Raji (cell line): Measurements from ENCODE around the gene RPS6KA2.

Source experiments
- POLR2A ChIP-seq: IDR thresholded peaks from 2 replicates; pipeline ENCODE4 v1.6.1; 2011; ENCODE audit warnings: low read depth, low read length, control low read depth; ENCODE audit not compliant: insufficient read depth

Gene RPS6KA2

DNA sequence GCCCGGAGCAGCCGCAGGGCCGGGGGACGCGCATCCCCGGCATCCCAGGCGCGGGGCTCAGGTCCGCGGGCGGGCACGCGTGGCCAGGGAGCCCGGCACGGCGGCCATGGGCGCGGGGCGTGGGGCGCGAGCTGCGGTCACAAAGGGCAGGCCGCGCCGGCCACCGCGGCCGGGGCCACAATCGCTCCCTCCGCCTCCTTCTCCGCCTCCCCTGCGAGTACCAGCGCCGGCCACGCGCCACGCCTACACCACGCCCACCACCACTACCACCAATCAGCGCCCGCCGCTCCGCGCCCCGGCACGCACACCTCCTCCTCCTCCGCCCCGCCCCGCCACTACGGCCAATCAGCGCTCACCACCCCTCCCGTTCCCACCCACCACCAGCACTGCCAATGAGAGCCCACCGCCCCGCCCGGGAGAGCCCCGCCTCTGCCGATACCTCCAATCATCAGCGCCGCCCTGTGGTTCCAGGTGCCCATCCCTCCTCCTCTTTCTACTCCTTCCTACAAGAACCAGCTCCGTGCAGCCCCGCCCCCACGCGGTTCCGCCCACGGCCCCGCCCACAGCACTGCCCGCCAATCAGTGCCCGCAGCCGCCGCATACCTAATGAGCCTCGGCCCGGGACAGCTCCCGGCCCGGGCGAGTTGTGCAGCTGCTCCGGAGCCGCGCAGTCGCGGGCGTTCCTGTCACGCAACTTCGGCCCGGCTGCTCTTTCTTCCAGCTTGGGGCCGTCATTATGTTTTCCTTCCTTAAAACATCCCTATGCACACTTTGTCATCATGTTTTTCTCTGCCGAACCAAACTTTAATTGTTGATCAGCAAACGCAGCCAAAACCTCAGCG lies at the start of gene RPS6KA2:
Gene RPS6KA2 (minus strand): TSS at position 219 of the 842 bp plus-strand sequence. CDS start 232 bp downstream, outside the sequence.
- peak; percentile 42 for TF ChIP-seq POLR2A

- no peak for TF ChIP-seq POLR2A
Measured at GRCh38 chr6:166676270-166676860, 49.3 kb upstream of the RPS6KA2 start.

DNA sequence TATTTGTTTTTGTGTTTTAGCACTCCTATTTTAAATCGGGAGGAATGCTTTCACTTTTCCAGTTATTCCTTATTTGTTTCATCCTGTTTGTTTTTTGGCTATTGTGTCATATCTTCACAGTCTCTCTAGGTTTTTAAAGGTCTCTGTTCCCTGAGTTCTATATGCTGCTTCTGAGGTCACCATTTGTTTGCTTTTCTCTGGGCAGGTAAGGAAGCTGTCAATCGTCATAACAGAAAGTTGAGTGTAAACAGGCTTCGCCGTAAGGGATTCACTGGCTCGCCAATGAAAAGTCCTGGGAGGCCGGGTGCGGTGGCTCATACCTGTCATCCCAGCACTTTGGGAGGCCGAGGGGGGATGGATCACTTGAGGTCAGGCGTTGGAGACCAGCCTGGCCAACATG lies 48.7 kb upstream of the RPS6KA2 start:
- no peak for TF ChIP-seq POLR2A

DNA sequence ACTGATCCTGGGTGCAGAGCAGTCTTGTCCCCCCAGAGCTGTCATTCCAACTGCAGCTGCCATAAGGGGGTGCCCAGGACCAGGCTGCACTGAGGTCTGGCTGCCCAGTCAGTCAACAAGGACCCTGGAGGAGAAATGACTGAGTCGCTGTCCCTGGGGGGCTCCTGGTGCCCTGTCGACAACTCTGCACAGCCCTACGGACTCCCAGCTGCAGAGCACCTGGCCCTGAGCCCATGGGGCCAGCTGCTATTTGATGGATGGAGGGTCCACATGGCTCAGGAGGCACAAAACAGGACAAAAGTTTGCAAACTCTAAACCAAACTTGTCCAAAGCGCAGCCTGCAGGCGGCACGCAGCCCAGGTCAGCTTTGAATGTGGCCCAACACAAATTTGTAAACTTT lies 46.3 kb upstream of the RPS6KA2 start:
- TF ChIP-seq POLR2A, result no peak

DNA sequence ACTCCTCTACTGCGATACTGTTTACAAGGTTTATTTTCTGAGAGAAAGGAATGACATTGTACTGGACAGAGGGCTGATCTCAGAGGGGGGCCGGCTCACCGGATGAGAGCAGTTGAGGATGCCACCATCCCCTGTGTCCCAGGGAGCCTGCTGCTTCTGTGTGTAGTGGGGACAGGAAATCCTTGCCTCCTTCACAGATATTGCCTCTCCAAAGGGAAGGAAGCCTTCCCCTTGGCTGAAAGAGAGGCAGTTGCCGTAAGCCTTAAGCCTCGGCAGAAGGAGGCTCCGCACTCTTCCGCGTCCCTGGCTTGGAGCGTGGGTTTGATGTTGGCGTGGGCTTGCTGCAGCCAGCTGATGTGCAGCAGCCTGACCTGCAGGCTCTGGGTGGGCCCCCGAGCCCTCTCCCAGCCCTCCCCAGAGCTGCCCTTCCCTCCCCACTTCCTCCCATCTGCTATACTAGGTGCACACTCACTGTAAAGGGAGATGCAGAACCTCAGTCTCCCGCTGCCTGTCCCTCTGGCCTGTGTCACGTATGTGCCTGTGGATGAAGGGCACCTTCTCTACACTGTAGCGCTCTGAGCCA lies 45.7 kb upstream of the RPS6KA2 start:
- TF ChIP-seq POLR2A, result no peak

DNA sequence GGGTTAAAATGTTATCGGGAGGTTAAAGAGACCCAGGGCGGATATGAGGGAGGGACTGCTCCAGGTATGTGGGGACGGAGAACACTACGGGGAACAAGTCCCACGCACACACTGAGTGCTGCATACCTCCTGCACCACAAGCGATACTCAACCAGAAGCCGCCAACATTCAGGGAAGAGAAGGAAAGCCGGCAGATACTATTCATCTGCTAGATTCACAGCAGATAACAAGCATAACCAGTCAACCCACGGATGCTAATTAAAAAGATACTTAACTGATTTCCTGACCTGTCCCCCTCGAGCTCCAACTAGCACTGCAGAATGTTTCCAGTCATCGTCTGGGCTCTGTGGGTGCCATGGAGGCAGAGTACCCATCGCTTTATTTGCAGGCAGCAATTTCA lies 45.1 kb upstream of the RPS6KA2 start:
- TF ChIP-seq POLR2A, result no peak

GRCh38 chr6:166671434-166672081 lies 44.5 kb upstream of the RPS6KA2 start:
- no peak for TF ChIP-seq POLR2A

GRCh38 chr6:166670894-166671293 lies 43.8 kb upstream of the RPS6KA2 start:
- TF ChIP-seq POLR2A, result no peak

GRCh38 chr6:166670013-166670412 lies 43.0 kb upstream of the RPS6KA2 start:
- no peak for TF ChIP-seq POLR2A

- TF ChIP-seq POLR2A, result no peak
Measured at GRCh38 chr6:166667796-166668610, 41.0 kb upstream of the RPS6KA2 start.

DNA sequence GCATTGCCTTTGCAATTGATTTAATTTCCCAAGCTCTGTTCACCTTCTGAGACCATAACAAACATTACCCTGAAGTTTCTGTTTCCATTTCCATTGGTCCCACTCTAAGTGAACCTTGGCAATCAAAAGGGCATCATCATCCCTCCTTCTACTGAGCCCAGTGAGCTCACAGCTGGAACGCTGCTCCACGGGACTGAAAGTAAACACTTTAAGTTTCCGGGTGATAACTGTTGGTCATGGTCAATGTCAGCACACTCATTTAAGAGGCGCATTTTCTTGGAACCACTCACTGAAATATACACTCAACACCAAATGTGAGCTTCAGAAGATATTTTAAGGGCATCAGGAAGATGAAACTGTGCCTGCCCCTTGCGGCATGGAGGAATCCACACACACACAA lies 37.1 kb upstream of the RPS6KA2 start:
- no peak for TF ChIP-seq POLR2A

DNA sequence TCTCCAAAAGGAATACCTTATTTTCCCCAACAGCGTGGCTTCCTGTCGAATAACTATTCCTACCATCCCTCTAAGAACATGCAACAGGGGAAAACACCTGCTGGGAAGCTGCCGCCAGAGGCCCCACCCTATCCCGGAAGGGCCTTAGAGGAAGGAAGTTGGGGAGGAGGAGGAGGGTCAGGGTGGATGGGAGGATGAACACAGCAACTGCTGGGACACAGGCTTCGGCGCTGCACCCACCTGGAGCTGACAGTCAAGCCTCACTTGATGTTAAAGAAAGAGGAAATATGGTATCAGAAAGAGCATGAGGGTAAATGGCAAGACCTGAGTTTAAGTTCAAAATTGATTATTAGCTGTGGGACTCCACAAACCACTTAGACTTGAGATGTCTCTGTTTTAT lies 36.5 kb upstream of the RPS6KA2 start:
- no peak for TF ChIP-seq POLR2A

DNA sequence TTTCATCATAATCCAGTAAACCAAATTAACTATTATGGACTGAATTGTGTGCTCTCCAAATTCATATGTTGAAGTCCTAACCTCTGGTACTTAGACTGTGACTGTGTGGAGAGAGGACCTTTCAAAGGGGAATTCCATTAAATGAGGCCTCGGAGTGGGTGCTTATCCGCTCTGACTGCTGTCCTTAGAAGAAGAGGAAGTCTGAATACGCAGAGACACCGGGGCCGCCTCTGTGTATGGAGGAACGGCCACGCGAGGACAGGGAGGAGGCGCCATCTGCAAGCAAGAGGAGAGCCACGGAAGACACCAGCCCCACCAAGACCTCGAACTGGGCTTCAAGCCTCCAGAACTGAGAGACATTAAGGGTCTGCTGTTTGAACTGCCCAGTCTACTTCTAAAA lies 35.6 kb upstream of the RPS6KA2 start:
- TF ChIP-seq POLR2A, result no peak

- no peak for TF ChIP-seq POLR2A
Measured at GRCh38 chr6:166661327-166662085, 34.5 kb upstream of the RPS6KA2 start.

GRCh38 chr6:166660157-166660688 lies 33.2 kb upstream of the RPS6KA2 start:
- TF ChIP-seq POLR2A, result no peak
